Ovary (tissue), 3 donors: ENCODE data around the gene GHITM.

Experiments
- CTCF ChIP-seq, 3 donors: fragments of 450-650 bp in 2 of 3; fragments of 200-600 bp in 1 of 3; IDR thresholded peaks; one replicate each; pipeline versions ENCODE4 v1.5.1 to v1.8.0; 2016 to 2022; ENCODE audit warnings: antibody characterized with exemption in 3 of 3, mild to moderate bottlenecking in 1 of 3
- EP300 ChIP-seq: sonication (generic); formaldehyde crosslinking; IDR thresholded peaks from one replicate; pipeline ENCODE4 v1.6.1; 2017; ENCODE audit warnings: antibody characterized with exemption
- POLR2A ChIP-seq: fragments of 450-650 bp; IDR thresholded peaks from one replicate; pipeline ENCODE4 v1.6.1; 2017; ENCODE audit warnings: antibody characterized with exemption, mild to moderate bottlenecking, moderate library complexity
- donor health status: DM: no; HTN: no; CAD: no.

- TF ChIP-seq POLR2A (no peak), EP300 (no peak), CTCF (IDR thresholded peaks at IDR 0.05) (no peak)
Observed at GRCh38 chr10:84181631-84182030, 42.3 kb downstream of the GHITM start.
